Motor neuron (in vitro differentiated cells): ENCODE results near the gene CCDC159. TPM values are rescaled to one million over a fixed set of nuclear protein-coding genes. Genes with fewer than 3 reads are reported as not detected.
"Not testable (repeated sequence)": the region's sequence is repeated elsewhere in the genome, so short reads cannot be mapped to it uniquely, and the experiment has no call there.

Experiments used
- ATAC-seq, 8 experiments: fragments of 200-7000 bp; cut with Tn5 transposase; replicated peaks in 6 of 8; 2 replicates each; pipeline ENCODE4 v1.8.0; 2021; ENCODE audit warnings: mild to moderate bottlenecking in 8 of 8, moderate library complexity in 8 of 8
- H3K27ac ChIP-seq, 2 donors: fragments of 250-450 bp; sonication (Bioruptor Pico); 2 replicates each; pipeline ENCODE4 v1.9.0; 2021; ENCODE audit warnings: antibody characterized with exemption in 2 of 2, mild to moderate bottlenecking in 2 of 2, moderate library complexity in 1 of 2
- H3K4me1 ChIP-seq, 2 donors: fragments of 250-450 bp; sonication (Bioruptor Pico); replicated peaks in 1 of 2; 2 replicates each; pipeline ENCODE4 v1.6.1; 2021; ENCODE audit warnings: antibody characterized with exemption in 2 of 2, mild to moderate bottlenecking in 2 of 2, moderate library complexity in 1 of 2
- H3K4me3 ChIP-seq, 5 donors: fragments of 250-450 bp; sonication (Bioruptor Pico); 2 replicates each; pipeline ENCODE4 v1.9.0; 2021; ENCODE audit warnings: antibody characterized with exemption in 5 of 5, mild to moderate bottlenecking in 5 of 5, moderate library complexity in 4 of 5
- WGBS, 10 experiments: fragments of 450-650 bp; shearing (Covaris generic); methylation state at CpG; one replicate each; pipeline ENCODE4 v1.0.0; 2022; 5-methylcytosine and 5-hydroxymethylcytosine counted together
- in situ Hi-C, 9 experiments: fragments of 400-800 bp; cut with MboI; loops; one replicate each; pipeline ENCODE4 v1.15.0; 2021; ENCODE audit warnings: low sequenced_read_pairs in 9 of 9, low pct_unique_long_range_greater_than_20kb in 2 of 9; ENCODE audit not compliant: unreplicated experiment in 9 of 9
- total RNA-seq, 8 experiments: library from RNA; unstranded; fragments of 300-600 nt; gene quantifications; 2 replicates each; pipeline versions ENCODE4 v1.2.3 to v1.2.4, GENCODE V29; 2022

The CCDC159 gene
- total RNA-seq, 8 experiments from 2014 or later = 4.4 to 22.3 (median 14.4) TPM

DNA sequence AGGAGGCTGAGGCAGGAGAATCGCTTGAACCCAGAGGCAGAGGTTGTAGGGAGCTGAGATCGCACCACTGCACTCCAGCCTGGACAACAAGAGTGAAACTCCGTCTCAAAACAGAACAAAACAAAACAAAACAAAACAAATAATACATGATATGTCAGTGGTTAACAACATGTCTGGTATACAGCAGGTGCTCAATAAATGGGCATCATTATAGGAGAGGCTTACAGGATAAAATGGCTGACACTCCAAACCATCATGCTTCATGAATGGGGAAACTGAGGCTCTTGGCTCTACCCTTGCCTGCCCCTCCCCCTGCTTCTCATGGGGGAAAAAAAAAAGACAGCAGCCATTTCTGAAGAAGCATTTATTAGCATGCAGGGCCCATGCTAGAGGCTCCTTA is 3.9 kb upstream of the CCDC159 start:
- in situ Hi-C loops = no loop called here
- Histone ChIP-seq H3K4me3 (no peak overlapping the region), H3K27ac (no peak overlapping the region), H3K4me1 (peaks cover 16 to 18% of the 10 kb centered on the region in 2 donors)
- 64 to 100% (median 87%) methylated on average over 2 to 3 of the region's 3 CpGs; no CpG with 5 or more reads in 4 of the 10 experiments for WGBS, 10 experiments
- no peak for ATAC-seq

GRCh38 chr19:11345122-11345803 is 1.1 kb upstream of the CCDC159 start:
- no peak overlapping the region for H3K27ac ChIP-seq
- ATAC-seq = no peak
- in situ Hi-C loops = no loop called here
- WGBS, 10 experiments = 0 to 40% (median 25%) methylated on average over 1 to 5 of the region's 15 CpGs; no CpG with 5 or more reads in 6 of the 10 experiments
- peak overlapping the region; percentile 50 to 92 (median 72) for H3K4me3 ChIP-seq
- H3K4me1 ChIP-seq = peaks cover 7 to 9% of the 10 kb centered on the region in 2 donors

DNA sequence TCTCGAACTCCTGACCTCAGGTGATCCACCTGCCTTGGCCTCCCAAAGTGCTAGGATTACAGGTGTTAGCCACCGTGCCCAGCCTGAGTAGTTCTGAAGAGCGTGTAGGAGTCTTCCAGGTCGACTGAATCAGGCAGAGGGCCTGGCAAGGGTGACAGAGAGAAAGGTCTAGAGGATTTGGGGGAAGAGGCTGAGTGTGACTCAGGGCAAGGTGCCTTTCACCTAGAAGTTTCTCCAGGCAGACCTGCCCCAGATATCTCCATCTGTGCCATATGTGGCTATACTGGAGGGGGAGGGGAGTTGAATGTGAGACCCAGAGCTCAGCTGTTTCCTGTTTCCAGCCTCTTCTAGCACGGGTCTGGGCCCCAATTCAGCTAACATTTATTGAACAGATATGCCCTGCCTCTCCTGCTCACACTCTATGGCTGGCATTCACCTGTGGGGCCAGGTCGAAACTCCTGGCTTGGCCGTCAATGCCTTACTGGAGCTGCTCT is 1.3 kb downstream of the CCDC159 start:
- ATAC-seq = no peak
- H3K4me3 ChIP-seq = no peak overlapping the region
- in situ Hi-C loops = no loop called here
- no peak overlapping the region for H3K27ac ChIP-seq
- H3K4me1 ChIP-seq = peaks cover 7 to 9% of the 10 kb centered on the region in 2 donors
- 0 to 89% (median 67%) methylated on average over 1 to 3 of the region's 7 CpGs; no CpG with 5 or more reads in 5 of the 10 experiments for WGBS, 10 experiments

DNA sequence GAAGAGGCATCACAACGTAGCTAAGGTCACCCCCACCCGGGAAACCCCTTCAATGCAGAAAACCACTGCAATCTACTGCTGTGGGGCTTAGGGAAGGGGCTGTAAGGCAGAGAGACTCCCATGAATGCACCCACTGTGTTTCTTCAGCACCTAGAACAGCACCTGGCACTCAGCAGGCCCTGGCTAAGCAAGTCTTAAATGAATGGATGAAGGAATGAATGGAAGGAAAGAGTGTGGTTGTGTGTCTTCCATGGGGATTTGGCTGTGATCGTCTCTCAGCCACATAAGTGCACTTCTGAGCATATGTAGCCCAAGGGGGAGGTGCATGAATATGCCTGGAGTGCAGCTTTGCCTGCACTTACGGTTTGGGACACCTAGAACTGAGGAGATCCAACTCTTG is 2.9 kb downstream of the CCDC159 start:
- WGBS, 10 experiments = 40 to 88% (median 55%) methylated on average over 1 to 4 of the region's 4 CpGs; no CpG with 5 or more reads in 6 of the 10 experiments
- no peak for ATAC-seq

GRCh38 chr19:11354102-11354501 is 7.8 kb downstream of the CCDC159 start:
- 85 to 100% (median 100%) methylated on average over 2 to 4 of the region's 4 CpGs; no CpG with 5 or more reads in 7 of the 10 experiments for WGBS, 10 experiments
- ATAC-seq, H3K4me3 ChIP-seq, H3K4me1 ChIP-seq, H3K27ac ChIP-seq, in situ Hi-C loops: not testable (repeated sequence)

More for the DNA sequence above, 2.9 kb downstream of the CCDC159 start:
- Histone ChIP-seq H3K4me3 (no peak overlapping the region), H3K4me1 (peaks cover 7 to 9% of the 10 kb centered on the region in 2 donors), H3K27ac (no peak overlapping the region)
- in situ Hi-C loops = no loop called here

DNA sequence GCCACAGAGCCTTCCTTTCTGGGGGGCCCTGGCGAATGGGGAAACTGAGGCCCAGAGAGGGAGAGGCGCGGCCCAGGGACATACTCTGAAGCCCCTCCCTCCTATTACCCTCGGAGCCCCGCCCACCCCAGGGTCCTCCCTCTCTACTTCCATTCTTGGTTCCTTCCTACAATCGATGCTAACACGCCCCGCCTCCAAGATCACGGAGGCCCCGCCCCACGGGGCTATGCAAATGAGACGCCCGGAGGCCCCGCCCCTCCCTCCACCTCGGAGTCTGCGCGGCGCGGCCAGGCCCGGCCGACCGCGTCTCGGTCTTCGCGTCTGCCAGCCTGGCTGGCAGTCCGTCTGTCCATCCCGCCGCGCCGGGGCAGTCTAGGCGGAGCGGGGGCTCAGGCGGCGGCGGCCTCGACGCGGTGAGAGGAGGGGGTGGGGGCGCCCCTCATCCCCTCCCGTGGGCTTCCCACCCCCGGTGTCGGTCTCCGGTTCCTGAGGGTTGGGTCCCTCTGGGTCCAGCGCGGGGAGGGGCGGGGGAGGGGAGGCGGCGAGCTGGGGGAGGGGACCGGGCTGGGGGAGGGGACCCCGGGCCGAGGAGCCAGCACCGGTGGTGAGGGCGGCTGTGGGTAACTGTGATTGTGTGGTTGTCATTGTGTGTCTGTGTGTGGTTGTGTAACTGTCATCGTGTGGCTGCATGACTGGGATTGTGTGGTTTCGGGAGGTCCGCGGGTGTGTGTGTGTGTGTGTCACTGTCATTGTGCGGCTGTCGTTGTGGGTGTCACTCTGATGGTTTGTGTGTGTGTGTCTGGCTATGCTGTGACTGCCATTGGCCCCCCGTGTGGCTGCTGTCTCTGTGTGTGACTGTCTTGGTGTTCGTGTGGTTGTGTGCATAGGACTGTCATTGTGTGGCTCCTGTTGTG is 9.1 kb downstream of the CCDC159 start, which contains the start of gene PLPPR2:
TSS of gene PLPPR2 (plus strand) at position 273 of the 914 bp plus-strand sequence. CDS start 2,242 bp downstream, outside the sequence.
- Histone ChIP-seq H3K4me1 (peaks cover 0 to 5% of the 10 kb centered on the region in 2 donors), H3K4me3 (peak within 1 kb of the TSS; percentile 47 to 70 (median 61)), H3K27ac (peak within 1 kb of the TSS in 1 of 2 donors; percentile 41)
- ATAC-seq = peak; percentile 84 to 98 (median 90)
- in situ Hi-C loops = no loop called here
- 0 to 69% (median 40%) methylated on average over 1 to 2 of the region's 62 CpGs; no CpG with 5 or more reads in 6 of the 10 experiments for WGBS, 10 experiments

DNA sequence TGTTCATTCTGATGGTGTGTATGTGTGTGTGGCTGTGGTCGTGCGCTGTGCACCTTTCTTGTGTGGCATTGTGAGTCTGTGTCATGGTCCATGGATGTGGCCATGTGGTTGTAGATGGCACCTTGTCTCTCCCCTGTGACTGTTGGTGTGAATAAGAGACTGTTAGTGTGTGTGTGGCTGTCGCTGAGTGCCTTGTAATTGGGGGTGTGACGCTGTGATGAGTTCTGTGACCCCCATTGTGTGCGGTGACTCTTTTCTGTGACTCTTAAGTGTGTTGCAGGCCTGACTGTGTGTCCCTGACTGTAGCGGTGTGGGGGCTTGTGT is 9.7 kb downstream of the CCDC159 start:
- H3K27ac ChIP-seq = no peak overlapping the region
- peaks cover 3 to 8% of the 10 kb centered on the region in 2 donors for H3K4me1 ChIP-seq
- 57 to 100% (median 64%) methylated on average over 2 to 3 of the region's 6 CpGs; no CpG with 5 or more reads in 7 of the 10 experiments for WGBS, 10 experiments
- peak overlapping the region; percentile 47 to 70 (median 61) for H3K4me3 ChIP-seq
- ATAC-seq = peak in 1 of 8 experiments; percentile 3
- in situ Hi-C loops = no loop called here

DNA sequence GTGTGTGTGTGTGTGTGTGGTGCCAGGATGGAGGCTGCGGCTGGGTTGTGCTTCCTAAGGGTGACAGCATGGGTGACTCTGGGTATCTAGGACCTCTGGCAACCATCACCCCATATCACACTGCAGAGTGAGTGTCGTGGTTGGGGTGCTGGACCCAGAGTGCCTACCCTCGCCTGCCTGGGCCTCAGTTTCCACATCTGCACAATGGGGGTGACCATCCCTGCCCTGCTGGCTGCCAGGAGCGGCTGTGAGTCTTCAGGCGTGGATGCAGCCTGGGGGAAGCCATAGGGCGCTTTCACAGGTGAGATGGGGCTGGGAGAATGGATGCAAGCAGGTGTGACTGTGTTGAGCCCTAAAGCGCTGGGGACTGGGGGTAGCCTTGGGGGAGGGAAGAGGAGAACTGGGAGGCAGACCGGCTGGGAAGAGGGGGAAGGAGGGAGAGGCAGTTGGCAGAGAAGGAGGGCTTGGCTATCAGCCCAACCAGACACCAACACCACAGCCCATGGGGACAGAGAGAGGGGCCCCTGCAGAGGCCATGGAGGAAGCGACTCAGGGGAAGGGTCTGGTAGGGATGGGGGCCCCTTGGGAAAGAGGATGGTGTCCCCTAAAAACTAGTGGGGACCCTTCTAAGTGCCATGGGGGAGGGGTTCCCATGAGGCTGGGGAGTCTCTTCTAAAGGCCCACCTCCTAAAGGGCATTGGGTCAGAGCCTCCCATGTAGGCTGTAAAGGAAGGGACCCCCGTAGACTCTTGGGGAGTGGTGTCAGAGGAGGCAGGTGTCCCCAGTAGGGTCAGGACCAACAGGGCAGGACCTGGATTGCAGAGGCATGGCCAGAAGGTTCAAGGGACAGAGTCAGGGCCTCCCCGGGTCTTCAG is 10.6 kb downstream of the CCDC159 start:
- Histone ChIP-seq H3K4me3 (no peak overlapping the region), H3K4me1 (peaks cover 10 to 17% of the 10 kb centered on the region in 2 donors), H3K27ac (no peak overlapping the region)
- 83 to 100% (median 86%) methylated on average over 1 of the region's 11 CpGs; no CpG with 5 or more reads in 7 of the 10 experiments for WGBS, 10 experiments
- in situ Hi-C loops = no loop called here
- ATAC-seq = no peak

DNA sequence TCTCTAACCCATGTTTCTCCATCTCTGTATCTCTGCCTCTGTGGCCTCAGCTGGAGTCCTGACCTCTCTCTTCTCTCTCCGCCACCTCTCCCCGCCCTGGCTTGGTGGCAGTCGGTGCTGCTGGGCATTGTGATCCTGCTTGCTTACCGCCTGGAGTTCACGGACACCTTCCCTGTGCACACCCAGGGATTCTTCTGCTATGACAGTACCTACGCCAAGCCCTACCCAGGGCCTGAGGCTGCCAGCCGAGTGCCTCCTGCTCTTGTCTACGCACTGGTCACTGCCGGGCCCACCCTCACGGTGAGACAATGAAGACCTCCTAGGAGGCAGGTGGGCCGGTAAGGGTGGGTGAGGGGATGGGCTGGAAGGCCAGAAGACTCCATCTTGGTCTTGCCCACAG is 13.1 kb downstream of the CCDC159 start:
- in situ Hi-C loops = no loop called here
- whole genome bisulfite sequencing, 10 experiments = 82 to 100% (median 90%) methylated on average over 1 to 11 of the region's 11 CpGs; no CpG with 5 or more reads in 3 of the 10 experiments
- Histone ChIP-seq H3K27ac (no peak overlapping the region), H3K4me3 (no peak overlapping the region), H3K4me1 (peaks cover 11 to 19% of the 10 kb centered on the region in 2 donors)
- no peak for ATAC-seq

DNA sequence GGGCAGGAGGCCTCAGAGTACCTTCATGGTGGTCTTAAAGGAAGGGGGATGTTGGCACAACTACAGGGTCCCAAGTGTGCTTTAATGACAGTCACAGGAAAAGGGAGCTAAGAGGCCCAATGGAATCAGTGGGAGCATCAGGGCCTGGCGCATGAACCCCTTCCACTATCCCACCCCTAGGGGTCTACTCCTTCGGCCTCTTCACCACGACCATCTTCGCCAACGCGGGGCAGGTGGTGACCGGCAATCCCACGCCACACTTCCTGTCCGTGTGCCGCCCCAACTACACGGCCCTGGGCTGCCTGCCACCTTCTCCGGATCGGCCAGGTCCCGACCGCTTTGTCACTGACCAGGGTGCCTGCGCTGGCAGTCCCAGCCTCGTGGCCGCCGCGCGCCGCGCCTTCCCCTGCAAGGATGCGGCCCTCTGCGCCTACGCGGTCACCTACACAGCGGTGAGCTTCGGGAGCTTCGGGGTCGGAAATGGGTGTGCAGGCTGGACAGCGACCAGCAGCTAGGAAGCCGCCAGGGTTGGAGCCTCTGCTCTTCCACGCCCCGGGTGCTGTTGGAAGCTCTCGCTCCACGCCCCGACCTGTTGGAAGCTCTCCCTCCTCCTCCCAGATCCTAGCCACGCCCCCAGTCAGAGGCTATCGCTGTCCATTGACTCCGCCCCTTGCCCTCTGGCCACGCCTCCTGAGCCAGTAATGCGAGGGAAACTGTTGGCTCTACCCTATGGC is 14.9 kb downstream of the CCDC159 start:
- Histone ChIP-seq H3K4me1 (peaks cover 11 to 15% of the 10 kb centered on the region in 2 donors), H3K4me3 (peak overlapping the region in 3 of 5 donors; percentile 8 to 18 (median 12)), H3K27ac (peak overlapping the region in 1 of 2 donors; percentile 66)
- in situ Hi-C loops = no loop called here
- peak in 6 of 8 experiments; percentile 24 to 81 (median 79) for ATAC-seq
- WGBS, 10 experiments = 80 to 100% (median 90%) methylated on average over 1 to 4 of the region's 43 CpGs; no CpG with 5 or more reads in 7 of the 10 experiments

DNA sequence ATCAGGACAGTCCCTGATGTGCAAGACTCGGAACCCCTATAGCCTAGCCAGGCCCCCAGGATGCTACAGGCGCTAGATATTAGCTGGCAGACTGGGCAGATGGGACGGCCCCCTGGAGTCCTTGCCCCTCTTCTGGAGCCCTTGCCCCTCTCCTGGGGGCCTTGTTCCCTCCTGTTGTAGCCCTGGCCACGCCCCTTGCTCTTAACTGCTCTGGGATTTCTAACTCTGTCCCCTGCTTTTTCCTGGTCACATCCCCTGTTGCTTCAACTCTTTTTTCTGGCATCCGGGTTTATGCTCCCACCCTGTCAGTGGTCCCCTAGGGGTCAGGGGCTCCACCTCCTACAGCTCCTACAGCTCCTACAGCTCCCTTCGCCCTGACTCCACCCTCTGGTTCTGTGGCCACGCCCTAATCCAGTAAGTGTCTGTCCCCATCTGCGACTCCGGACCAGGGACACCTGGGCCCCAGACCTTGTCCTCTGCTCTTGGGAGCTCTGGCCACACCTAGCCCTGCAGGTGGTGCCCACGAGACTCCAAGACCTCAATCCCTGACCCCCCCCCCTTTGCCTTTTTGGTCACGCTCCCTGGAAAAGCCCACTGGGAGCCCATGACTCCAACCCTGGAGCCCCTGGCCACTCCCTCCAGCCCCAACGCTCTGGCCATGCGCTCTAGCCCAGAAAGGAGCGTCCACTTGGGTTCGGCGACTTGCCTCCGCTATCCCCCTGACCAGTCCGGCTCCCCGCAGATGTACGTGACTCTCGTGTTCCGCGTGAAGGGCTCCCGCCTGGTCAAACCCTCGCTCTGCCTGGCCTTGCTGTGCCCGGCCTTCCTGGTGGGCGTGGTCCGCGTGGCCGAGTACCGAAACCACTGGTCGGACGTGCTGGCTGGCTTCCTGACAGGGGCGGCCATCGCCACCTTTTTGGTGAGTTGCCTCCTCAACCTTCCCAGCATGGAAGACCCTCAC is 15.7 kb downstream of the CCDC159 start:
- Histone ChIP-seq H3K4me3 (peak overlapping the region in 1 of 5 donors; percentile 18), H3K27ac (peak overlapping the region in 1 of 2 donors; percentile 32), H3K4me1 (peaks cover 11 to 15% of the 10 kb centered on the region in 2 donors)
- in situ Hi-C loops = no loop called here
- WGBS, 10 experiments = 14 to 95% (median 74%) methylated on average over 1 to 9 of the region's 35 CpGs; no CpG with 5 or more reads in 2 of the 10 experiments
- ATAC-seq = peak in 4 of 8 experiments; percentile 16 to 34 (median 25)
